Nephron (organoid): Measurements from ENCODE around the gene ASB9.
"Not testable (repeated sequence)": the region's sequence is repeated elsewhere in the genome, so short reads cannot be mapped to it uniquely, and the experiment has no call there.

ENCODE experiments used
- H3K27ac Mint-ChIP-seq, 3 experiments: 2 replicates each; pipeline ENCODE4 v1.8.0; 2020; ENCODE audit warnings: mixed read lengths in 3 of 3, mild to moderate bottlenecking in 2 of 3, moderate library complexity in 1 of 3
- H3K27me3 Mint-ChIP-seq: 2 replicates; pipeline ENCODE4 v1.8.0; 2021; ENCODE audit warnings: low read depth, mild to moderate bottlenecking, moderate library complexity, mixed read lengths
- H3K36me3 Mint-ChIP-seq: 2 replicates; pipeline ENCODE4 v1.8.0; 2020; ENCODE audit warnings: low read depth, mixed read lengths
- H3K4me1 Mint-ChIP-seq: 2 replicates; pipeline ENCODE4 v1.8.0; 2020; ENCODE audit warnings: mixed read lengths
- H3K4me3 Mint-ChIP-seq, 3 experiments: 2 replicates each; pipeline ENCODE4 v1.8.0; 2020; ENCODE audit warnings: mild to moderate bottlenecking in 3 of 3, mixed read lengths in 3 of 3, moderate library complexity in 2 of 3
- H3K9me3 Mint-ChIP-seq: 2 replicates; pipeline ENCODE4 v1.8.0; 2020; ENCODE audit warnings: mixed read lengths
- TF ChIP-seq, protein P1 (sequence below), 3 experiments: fragments of 200-600 bp; sonication (generic); IDR thresholded peaks; one replicate each; pipeline ENCODE4 v1.5.0; 2021; ENCODE audit warnings: antibody characterized with exemption in 3 of 3; ENCODE audit not compliant: unreplicated experiment in 3 of 3

The ASB9 gene

DNA sequence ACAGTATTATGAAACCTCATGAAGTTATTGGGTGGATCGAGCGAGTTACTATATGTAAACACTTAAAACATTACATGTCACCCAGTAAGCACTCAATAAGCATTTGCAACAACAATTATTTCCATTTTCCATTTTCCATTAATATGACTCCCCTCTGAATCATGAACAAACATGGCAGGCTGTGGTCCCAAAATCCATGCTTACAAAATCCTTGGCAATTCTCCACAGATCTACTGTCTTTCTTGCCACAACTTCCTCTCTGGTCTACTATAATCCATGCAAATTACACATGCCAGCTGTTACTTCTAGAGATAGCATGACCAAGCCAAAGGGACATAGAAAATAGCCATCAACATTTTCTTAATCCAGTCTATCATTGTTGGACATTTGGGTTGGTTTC lies 23.6 kb upstream of the ASB9 start:
- no peaks in the 10 kb centered on the region for H3K4me1 Mint-ChIP-seq
- H3K9me3 Mint-ChIP-seq, result no peaks in the 10 kb centered on the region
- no peaks in the 10 kb centered on the region for H3K36me3 Mint-ChIP-seq
- H3K4me3 Mint-ChIP-seq, result no peak overlapping the region
- H3K27me3 Mint-ChIP-seq, result no peaks in the 10 kb centered on the region
- H3K27ac Mint-ChIP-seq, result no peak overlapping the region
- TF ChIP-seq, protein P1, sequence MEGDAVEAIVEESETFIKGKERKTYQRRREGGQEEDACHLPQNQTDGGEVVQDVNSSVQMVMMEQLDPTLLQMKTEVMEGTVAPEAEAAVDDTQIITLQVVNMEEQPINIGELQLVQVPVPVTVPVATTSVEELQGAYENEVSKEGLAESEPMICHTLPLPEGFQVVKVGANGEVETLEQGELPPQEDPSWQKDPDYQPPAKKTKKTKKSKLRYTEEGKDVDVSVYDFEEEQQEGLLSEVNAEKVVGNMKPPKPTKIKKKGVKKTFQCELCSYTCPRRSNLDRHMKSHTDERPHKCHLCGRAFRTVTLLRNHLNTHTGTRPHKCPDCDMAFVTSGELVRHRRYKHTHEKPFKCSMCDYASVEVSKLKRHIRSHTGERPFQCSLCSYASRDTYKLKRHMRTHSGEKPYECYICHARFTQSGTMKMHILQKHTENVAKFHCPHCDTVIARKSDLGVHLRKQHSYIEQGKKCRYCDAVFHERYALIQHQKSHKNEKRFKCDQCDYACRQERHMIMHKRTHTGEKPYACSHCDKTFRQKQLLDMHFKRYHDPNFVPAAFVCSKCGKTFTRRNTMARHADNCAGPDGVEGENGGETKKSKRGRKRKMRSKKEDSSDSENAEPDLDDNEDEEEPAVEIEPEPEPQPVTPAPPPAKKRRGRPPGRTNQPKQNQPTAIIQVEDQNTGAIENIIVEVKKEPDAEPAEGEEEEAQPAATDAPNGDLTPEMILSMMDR (IDR thresholded peaks at IDR 0.05; ENCODE audit: unreplicated experiment in 3 of 3), result no peak

DNA sequence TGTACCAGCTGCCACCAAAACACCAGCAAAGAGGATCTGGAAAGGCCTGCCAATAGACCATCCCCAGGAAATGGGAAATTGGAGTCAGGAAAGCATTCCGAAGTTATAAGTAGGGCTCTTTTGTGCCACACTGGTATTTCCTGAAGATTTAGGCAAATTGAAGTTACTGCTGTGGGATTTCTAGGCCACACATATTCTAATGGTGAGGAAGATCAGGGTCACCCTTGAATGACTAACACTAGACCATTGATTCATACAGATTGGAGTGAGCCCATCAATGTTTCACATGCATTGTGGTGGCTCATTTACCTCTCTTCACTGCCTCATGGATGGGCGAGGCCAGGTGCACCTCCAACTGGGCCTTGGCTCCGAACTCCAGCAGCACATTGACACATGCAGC lies 23.0 kb upstream of the ASB9 start:
- Mint-ChIP-seq H3K27me3 (no peaks in the 10 kb centered on the region), H3K27ac (no peak overlapping the region), H3K36me3 (no peaks in the 10 kb centered on the region), H3K9me3 (no peaks in the 10 kb centered on the region), H3K4me3 (no peak overlapping the region), H3K4me1 (no peaks in the 10 kb centered on the region)
- TF ChIP-seq, protein P1 (IDR thresholded peaks at IDR 0.05; ENCODE audit: unreplicated experiment in 3 of 3), result no peak

DNA sequence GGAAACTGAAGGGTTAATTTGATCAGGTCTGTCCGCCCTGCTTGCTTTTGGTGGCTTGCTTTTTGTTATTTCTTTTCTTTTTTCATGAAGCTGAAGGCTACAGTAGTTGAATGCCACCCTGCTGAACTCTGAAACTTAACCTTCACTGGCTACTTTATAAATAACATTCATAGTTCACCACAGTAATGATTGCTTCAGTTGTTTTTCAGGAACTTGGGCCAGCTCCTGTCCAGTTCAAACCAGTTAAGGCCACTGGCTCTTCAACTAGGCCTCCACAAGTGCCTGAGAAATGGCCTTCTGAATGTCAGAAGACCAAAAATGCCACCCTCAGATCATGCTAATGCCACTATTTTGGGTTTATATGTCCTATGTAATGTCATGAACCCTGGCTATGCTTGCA lies 7.7 kb upstream of the ASB9 start:
- peaks cover 6% of the 10 kb centered on the region for H3K9me3 Mint-ChIP-seq
- peak overlapping the region in 1 of 3 experiments; percentile 16 for H3K27ac Mint-ChIP-seq
- H3K27me3 Mint-ChIP-seq, result no peaks in the 10 kb centered on the region
- TF ChIP-seq, protein P1 (IDR thresholded peaks at IDR 0.05; ENCODE audit: unreplicated experiment in 3 of 3), result no peak
- no peak overlapping the region for H3K4me3 Mint-ChIP-seq
- H3K36me3 Mint-ChIP-seq, result no peaks in the 10 kb centered on the region
- no peaks in the 10 kb centered on the region for H3K4me1 Mint-ChIP-seq

DNA sequence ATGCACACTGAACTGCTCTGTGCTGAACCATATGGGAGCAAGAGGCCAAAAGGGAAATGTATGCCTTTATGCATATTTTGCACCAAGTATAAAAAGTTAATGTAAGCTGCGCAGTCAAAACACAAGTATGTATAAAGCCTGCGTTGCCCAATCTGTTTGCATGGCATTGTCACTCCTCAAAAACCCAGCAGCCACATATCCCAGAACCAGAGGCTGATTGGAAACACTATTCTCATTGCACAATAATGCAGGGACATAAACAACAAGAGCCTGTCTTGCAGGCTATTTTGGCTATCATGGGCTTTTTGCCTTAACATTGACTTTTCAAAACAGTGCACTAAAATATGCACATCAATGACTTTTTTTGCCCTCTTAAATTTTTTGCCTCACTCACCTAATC lies 5.1 kb upstream of the ASB9 start:
- Mint-ChIP-seq H3K4me1 (peaks cover 6% of the 10 kb centered on the region), H3K27ac (no peak overlapping the region), H3K36me3 (no peaks in the 10 kb centered on the region), H3K27me3 (no peaks in the 10 kb centered on the region), H3K9me3 (no peaks in the 10 kb centered on the region), H3K4me3 (no peak overlapping the region)
- TF ChIP-seq, protein P1 (IDR thresholded peaks at IDR 0.05; ENCODE audit: unreplicated experiment in 3 of 3), result no peak

DNA sequence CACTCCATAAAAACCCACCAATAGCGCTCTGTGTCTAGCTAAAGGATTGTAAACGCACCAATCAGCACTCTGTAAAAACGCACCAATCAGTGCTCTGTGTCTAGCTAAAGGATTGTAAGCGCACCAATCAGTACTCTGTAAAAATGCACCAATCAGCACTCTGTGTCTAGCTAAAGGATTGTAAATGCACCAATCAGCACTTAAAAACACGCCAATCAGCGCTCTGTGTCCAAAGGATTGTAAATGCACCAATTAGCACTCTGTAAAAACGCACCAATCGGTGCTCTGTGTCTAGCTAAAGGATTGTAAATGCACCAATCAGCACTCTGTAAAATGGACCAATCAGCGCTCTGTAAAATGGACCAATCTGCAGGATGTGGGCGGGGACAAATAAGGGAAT lies 3.4 kb upstream of the ASB9 start:
- H3K9me3 Mint-ChIP-seq, H3K4me3 Mint-ChIP-seq, H3K27me3 Mint-ChIP-seq, H3K36me3 Mint-ChIP-seq, H3K27ac Mint-ChIP-seq: not testable (repeated sequence)
- peaks cover 11% of the 10 kb centered on the region for H3K4me1 Mint-ChIP-seq

DNA sequence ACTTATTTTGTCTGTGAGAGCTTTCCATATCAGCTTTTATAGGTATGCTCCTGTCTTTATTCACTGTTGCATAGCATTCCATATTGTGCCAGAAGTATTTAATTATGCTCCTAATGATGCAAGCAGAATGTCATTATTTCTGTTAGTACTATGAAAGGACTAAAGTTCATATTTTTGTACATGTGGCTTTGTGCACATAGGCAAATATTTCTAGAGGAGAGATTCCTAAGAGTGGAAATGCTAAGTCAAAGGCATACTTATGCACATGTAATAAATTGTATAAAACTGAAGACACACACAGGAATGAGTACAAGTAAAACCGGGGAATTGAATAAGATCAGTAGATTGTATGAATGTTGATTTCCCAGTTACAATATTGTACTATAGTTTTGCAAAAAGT lies 1.9 kb upstream of the ASB9 start:
- TF ChIP-seq, protein P1 (IDR thresholded peaks at IDR 0.05; ENCODE audit: unreplicated experiment in 3 of 3), result no peak
- no peaks in the 10 kb centered on the region for H3K36me3 Mint-ChIP-seq
- H3K4me1 Mint-ChIP-seq, result peaks cover 11% of the 10 kb centered on the region
- H3K27ac Mint-ChIP-seq, result peak overlapping the region in 2 of 3 experiments; percentile 4 to 22
- H3K27me3 Mint-ChIP-seq, result no peaks in the 10 kb centered on the region
- H3K9me3 Mint-ChIP-seq, result no peaks in the 10 kb centered on the region
- no peak overlapping the region for H3K4me3 Mint-ChIP-seq
